GM19025 (cell line): Measurements from ENCODE around the gene SDC3.

Experiments
- ATAC-seq: cut with Tn5 transposase; IDR thresholded peaks from one replicate; pipeline ENCODE4 v1.9.1; 2021; ENCODE audit warnings: mild to moderate bottlenecking, low read depth, moderate library complexity; ENCODE audit not compliant: unreplicated experiment

Gene SDC3

GRCh38 chr1:30892671-30893073 lies 15.9 kb downstream of the SDC3 start:
- no peak for ATAC-seq

GRCh38 chr1:30891227-30891552 lies 17.4 kb downstream of the SDC3 start:
- no peak for ATAC-seq

- ATAC-seq: no peak
Observed at GRCh38 chr1:30890502-30891226, 17.9 kb downstream of the SDC3 start.

GRCh38 chr1:30889511-30889910 lies 19.0 kb downstream of the SDC3 start:
- no peak for ATAC-seq

GRCh38 chr1:30888975-30889374 lies 19.6 kb downstream of the SDC3 start:
- ATAC-seq: no peak

GRCh38 chr1:30888391-30888790 lies 20.2 kb downstream of the SDC3 start:
- no peak for ATAC-seq

GRCh38 chr1:30887485-30888315 lies 20.9 kb downstream of the SDC3 start:
- no peak for ATAC-seq

- no peak for ATAC-seq
Observed at GRCh38 chr1:30886710-30887428, 21.7 kb downstream of the SDC3 start.

GRCh38 chr1:30885570-30886522 lies 22.7 kb downstream of the SDC3 start:
- no peak for ATAC-seq

- ATAC-seq: no peak
Observed at GRCh38 chr1:30884723-30885122, 23.8 kb downstream of the SDC3 start.

GRCh38 chr1:30883389-30884172 lies 25.0 kb downstream of the SDC3 start:
- no peak for ATAC-seq

GRCh38 chr1:30882678-30883388 lies 25.7 kb downstream of the SDC3 start:
- no peak for ATAC-seq

- ATAC-seq: peak; percentile 80
Observed at GRCh38 chr1:30881319-30882181, 27.0 kb downstream of the SDC3 start.

GRCh38 chr1:30880678-30881318 lies 27.8 kb downstream of the SDC3 start:
- no peak for ATAC-seq

GRCh38 chr1:30879940-30880677 lies 28.4 kb downstream of the SDC3 start:
- no peak for ATAC-seq

GRCh38 chr1:30879126-30879786 lies 29.3 kb downstream of the SDC3 start:
- no peak for ATAC-seq
